ENCODE data around the gene AGBL4. TPM values are rescaled to one million over a fixed set of nuclear protein-coding genes. Genes with fewer than 3 reads are reported as not detected.

The AGBL4 gene
- total and polyA plus RNA-seq, 11 donors: 0.40 to 1.4 (median 0.54) TPM; not detected in 3

GRCh38 chr1:49622877-49623276 is 400.9 kb downstream of the AGBL4 start:
- Histone ChIP-seq H3K27ac (no peak overlapping the region), H3K36me3 (no peaks in the 10 kb centered on the region), H3K27me3 (no peaks in the 10 kb centered on the region), H3K9me3 (peaks cover 0 to 14% (median 0%) of the 10 kb centered on the region in 12 donors), H3K4me1 (no peaks in the 10 kb centered on the region), H3K4me3 (no peak overlapping the region)
- DNase-seq (no peak), ATAC-seq (no peak)
- intact Hi-C loops (cut with DNase I): no loop called here
- no peak for TF ChIP-seq CTCF (IDR thresholded peaks at IDR 0.05)
- no peak for TF ChIP-seq POLR2A (IDR thresholded peaks at IDR 0.05)
- WGBS, 4 donors: 86 to 89% (median 88%) methylated on average over 3 of the region's 3 CpGs

- Histone ChIP-seq H3K27ac (no peak overlapping the region), H3K27me3 (no peaks in the 10 kb centered on the region), H3K9me3 (peaks cover 0 to 5% (median 0%) of the 10 kb centered on the region in 12 donors), H3K4me3 (no peak overlapping the region), H3K36me3 (no peaks in the 10 kb centered on the region), H3K4me1 (no peaks in the 10 kb centered on the region)
- ATAC-seq (no peak), DNase-seq (no peak)
- WGBS, 4 donors: 78 to 84% (median 80%) methylated on average over 5 of the region's 5 CpGs
- intact Hi-C loops (cut with DNase I): no loop called here
- no peak for TF ChIP-seq CTCF (IDR thresholded peaks at IDR 0.05)
- no peak for TF ChIP-seq POLR2A (IDR thresholded peaks at IDR 0.05)
Observed at GRCh38 chr1:49606082-49606481, 417.7 kb downstream of the AGBL4 start.

GRCh38 chr1:49597436-49597835 is 426.3 kb downstream of the AGBL4 start:
- DNase-seq: no peak
- intact Hi-C loops (cut with DNase I): no loop called here
- Histone ChIP-seq H3K27me3 (no peaks in the 10 kb centered on the region), H3K36me3 (no peaks in the 10 kb centered on the region), H3K9me3 (peaks cover 0 to 12% (median 0%) of the 10 kb centered on the region in 12 donors), H3K4me1 (no peaks in the 10 kb centered on the region), H3K27ac (no peak overlapping the region), H3K4me3 (no peak overlapping the region)
- ATAC-seq: no peak
- no peak for TF ChIP-seq CTCF (IDR thresholded peaks at IDR 0.05)

GRCh38 chr1:49576327-49576901 is 447.3 kb downstream of the AGBL4 start:
- 70 to 85% (median 71%) methylated on average over 3 of the region's 3 CpGs for WGBS, 4 donors
- intact Hi-C loops (cut with DNase I): no loop called here
- no peak overlapping the region for H3K4me3 ChIP-seq
- H3K27ac ChIP-seq: no peak overlapping the region
- TF ChIP-seq POLR2A (IDR thresholded peaks at IDR 0.05): no peak
- no peak for TF ChIP-seq CTCF (IDR thresholded peaks at IDR 0.05)
- DNase-seq (no peak), ATAC-seq (no peak)
- no peaks in the 10 kb centered on the region for H3K27me3 ChIP-seq
- H3K36me3 ChIP-seq: no peaks in the 10 kb centered on the region
- no peaks in the 10 kb centered on the region for H3K4me1 ChIP-seq
- H3K9me3 ChIP-seq: peaks cover 0 to 45% (median 20%) of the 10 kb centered on the region in 12 donors

Data from heart left ventricle (tissue), 16 donors.